SKM-1 treated with dmso at 0.1 percent for 144 hours (cell line): Measurements from ENCODE around the gene CACNA1S.

Experiments
- DNase-seq: peaks from one replicate; lab custom pipeline; 2025; ENCODE audit not compliant: unreplicated experiment; lab: John Stamatoyannopoulos, UW

CACNA1S gene

GRCh38 chr1:201112173-201112731, at the start of gene CACNA1S:
CACNA1S (minus strand) TSS chr1:201112426; CDS start chr1:201112339, 87 bp downstream.
- no peak for DNase-seq

- no peak for DNase-seq
Measured at GRCh38 chr1:201157949-201158348, 45.7 kb upstream of the CACNA1S start.

- DNase-seq: no peak
Measured at GRCh38 chr1:201156819-201157218, 44.6 kb upstream of the CACNA1S start.

GRCh38 chr1:201156346-201156745, 44.1 kb upstream of the CACNA1S start:
- DNase-seq: no peak

DNA sequence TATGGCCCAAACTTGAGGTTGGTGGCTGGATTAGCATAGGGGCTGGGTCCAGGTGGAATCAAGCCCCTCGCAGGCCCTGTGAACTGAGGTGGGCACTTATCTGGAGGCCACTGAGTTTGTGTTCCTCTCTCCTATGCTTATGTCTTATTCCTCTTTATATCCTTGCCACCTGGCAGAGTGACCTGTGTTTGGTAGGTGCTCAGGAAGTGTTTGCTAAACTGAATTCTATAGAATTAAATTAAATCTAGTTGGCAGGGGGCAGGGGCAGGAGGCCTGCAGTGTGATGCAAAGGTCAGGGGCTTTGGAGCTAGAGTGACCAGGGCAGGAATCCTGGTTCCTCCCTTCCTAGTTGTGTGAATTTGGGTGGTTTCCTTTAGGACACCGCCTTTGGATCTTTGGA, 43.1 kb upstream of the CACNA1S start:
- no peak for DNase-seq

GRCh38 chr1:201154389-201155165, 42.4 kb upstream of the CACNA1S start, which contains the start of gene TMEM9:
TMEM9 (minus strand) TSS chr1:201154474; CDS start chr1:201153923, 551 bp downstream.
- DNase-seq: peak; percentile 92

- DNase-seq: peak; percentile 74
Measured at GRCh38 chr1:201153474-201154388, 41.5 kb upstream of the CACNA1S start.

DNA sequence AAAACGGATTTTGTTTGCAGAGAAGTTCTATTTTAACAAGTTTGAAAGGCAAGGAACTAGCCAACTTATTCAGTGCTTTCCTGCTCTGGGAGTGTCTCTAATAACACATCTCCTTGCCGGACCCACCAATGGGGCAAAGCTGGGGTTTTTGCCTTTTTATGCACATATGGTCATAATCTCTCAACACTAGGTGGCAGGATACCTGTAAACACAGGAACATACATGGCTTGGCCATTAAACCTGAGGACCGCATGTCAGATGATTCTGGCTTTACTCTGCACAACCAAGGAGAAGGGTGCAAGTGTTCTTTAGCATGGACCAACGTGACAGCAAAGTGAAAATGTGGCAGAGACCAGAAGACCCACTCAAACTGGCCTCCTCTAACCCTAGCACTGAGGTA, 37.2 kb upstream of the CACNA1S start:
- DNase-seq: peak; percentile 48

DNA sequence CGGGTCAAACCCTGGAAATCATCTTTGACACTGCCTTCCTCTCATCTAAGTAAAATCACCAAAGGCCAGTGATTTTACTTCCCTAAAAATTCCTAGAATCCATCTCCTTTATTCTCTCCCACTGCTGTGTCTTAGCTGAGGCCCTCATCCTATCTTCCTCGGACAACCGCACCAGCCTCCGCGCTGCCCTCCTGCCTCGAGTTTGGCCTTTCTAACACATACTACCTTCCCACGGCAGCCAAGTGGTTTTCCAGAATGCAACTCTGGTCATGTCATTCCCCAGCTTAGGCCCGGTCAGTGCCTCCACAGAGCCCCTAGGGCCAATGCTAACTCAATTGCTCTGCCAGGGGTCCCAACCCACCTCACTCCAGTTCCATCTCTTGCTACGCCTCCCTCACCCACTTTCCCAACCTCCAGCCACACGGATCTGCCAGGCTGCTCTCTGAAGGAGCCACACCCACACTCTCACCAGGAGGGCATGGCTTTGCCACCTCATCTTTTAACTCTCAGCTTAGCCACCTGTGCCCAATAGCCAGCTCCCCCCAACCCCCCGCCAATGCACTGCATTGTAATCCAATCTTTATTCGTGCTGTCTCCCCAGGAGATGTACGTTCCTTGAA, 35.3 kb upstream of the CACNA1S start:
- no peak for DNase-seq

DNA sequence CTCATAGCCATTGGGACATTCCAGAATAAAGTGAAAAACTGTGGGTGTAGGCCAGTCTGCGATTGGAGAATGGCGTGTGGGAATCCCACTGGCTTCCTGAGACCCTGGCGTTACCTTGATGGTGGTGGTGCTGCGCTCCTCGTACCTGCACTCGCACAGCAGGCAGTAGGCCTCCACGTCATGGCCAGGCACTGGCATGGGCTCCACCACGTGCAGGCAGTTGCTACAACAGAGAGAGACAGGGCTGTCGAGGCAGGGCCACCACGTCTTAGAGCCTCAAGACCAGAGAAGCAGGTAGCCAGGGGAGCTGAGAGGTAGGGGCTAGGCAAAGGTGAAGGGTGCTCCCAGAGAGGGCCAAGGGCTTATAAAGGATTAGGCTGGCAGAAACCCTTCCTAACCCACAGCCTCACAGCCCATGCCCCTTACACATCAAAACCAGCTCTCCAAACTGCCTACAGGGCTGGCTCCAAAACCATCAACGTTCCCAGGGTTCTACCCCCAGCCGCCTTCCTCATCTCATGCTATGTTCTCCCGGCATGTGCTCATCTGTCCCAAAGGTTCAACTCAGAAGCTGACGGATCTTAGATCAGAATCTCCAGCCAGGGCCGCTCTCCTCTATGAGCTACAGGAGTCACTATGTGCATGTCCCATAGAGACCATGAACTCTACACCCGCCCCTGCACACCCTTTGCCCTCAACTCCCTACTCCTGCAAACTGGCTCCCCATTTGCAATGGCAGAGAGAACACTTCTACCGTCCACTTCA, 34.6 kb upstream of the CACNA1S start:
- no peak for DNase-seq

DNA sequence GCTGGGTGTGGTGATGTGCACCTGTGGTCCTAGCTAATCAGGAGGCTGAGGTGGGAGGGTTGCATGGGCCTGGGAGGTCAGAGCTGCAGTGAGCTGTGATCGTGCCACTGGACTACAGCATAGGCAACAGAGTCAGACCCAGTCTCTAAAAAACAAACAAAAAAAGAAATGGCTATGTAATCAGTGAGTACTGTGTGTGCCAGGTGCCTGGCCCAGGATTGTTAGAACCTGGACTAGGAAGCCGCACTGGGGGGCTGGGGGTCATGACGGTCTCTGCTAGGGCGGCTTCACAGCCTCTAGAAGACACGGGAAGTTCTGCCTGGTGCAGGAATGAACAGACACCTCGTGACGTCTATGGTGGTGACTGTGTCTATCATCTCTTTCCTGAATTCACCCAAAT, 33.6 kb upstream of the CACNA1S start:
- no peak for DNase-seq

DNA sequence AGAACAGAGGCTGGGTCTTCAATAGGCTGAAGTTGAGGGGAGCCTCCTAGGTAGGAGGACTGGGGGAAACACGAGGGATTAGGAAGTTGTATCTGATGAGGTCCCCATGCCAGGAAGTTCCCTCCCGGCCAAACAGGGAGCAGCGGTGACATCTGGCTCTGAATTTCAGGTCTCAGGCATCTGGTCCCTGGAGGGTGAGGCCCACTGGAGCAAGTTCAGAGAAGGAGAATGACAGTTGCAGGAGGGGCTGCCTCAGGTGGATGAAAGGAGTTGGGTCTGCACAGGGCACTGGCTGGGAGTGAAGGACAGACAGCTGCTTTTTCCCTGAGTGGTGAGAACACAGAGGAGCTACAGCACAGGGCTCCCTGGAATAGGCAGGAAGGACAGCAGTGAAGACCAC, 32.9 kb upstream of the CACNA1S start:
- DNase-seq: no peak

- DNase-seq: no peak
Measured at GRCh38 chr1:201144701-201145100, 32.5 kb upstream of the CACNA1S start.

DNA sequence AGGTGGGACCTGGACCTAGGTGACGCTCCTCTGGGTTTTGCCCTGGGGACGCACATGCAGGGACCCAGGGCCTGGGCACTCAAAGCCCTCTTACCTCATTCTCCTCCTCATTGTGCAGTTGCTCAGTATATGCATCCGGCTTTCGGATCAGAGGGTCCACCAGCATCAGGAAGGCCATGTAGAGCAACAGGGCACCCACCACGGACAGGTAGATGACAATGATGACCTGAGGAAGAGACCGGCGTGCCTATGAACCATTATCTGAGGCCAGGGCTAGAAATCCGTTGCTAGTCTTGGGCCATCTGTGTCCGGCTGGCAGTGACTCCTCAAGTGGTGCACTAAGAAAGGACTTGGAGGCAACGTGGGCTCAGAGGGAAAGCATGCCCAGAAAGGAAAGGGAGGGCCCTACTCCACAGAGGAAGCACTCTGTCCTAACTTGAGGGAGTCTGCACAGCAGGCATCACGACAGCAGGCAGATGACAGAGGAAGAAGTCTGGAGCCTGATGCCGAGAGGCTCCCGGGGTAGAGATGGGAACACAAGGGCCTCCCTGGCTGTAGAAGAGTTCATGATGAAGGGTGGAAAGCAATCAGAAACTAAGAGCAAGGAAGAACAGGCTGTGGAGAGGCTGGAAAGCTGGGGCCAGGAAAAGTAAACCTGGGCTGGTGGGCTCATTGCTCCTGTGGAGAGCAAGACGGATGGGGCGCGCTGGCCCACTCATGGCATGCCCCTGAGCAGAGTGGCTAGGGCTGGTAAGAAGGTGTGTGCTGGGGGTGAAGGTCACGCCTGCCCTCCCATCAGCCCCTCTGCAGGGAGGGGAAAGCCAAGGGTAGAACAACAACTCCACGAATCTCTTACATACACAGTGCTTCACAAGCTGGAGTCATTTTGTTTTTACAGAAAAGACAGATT, 31.8 kb upstream of the CACNA1S start:
- no peak for DNase-seq

GRCh38 chr1:201142849-201143725, 30.9 kb upstream of the CACNA1S start:
- DNase-seq: no peak

DNA sequence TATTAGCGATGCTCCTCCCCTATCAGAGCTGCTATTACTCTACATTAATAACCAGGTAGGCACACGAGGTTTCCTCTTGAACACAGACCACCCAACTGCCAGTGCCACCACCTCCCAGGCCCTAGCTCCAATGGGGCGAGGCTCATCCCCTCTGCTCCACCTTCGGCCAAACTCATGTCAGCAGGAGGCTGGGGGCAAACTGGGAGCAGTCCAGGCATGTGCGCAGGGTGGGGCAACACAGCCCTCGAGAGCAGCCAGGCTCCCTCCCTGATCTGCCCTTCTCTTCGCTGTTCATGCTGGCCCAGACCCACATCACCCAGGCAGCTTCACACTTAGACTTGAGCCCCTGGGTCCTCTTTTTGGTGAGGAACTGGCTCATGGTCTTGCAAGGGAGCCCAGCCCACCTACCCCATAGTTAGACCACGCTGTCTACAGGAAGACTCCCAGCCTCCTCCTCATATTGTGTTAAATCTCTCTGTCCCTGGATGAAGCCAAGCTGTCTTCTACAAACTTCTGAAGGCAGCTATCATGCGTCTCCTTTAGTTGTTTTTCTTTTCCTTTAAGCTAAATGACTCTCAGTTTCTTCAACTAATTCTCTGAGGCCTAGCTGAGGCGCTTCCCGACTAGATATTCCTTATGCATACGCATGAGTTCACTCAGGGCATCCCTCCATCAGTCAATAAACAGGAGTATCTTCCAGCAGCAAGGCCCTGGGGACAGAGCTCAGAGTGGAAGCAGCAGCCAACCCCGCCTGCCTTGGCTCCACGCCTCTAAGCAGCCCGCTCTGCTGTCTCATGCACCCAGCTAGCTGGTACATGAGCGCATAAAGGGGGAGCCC, 30.0 kb upstream of the CACNA1S start:
- no peak for DNase-seq

- DNase-seq: no peak
Measured at GRCh38 chr1:201141418-201141817, 29.2 kb upstream of the CACNA1S start.

DNA sequence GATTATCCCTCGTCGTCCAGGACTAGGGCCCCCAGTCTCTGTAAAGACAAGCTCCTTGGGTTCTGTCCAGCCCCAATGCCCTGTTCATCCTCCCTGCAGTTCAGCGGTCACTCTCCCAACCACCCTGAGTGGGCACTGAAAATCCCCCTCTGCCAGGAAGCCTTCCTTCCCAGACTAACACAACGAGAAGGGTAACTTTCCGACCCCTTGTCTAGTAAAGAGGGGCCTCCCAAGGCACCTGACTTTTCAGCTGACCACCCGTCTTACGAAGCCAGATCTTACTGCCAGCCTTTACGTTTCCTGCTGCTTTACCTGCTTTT, 28.7 kb upstream of the CACNA1S start:
- DNase-seq: no peak
